Measurements from ENCODE around the gene RBM33. TPM values are rescaled to one million over a fixed set of nuclear protein-coding genes. Genes with fewer than 3 reads are reported as not detected.

Gene RBM33
- total and polyA plus RNA-seq, 2 of the 8 experiments (the other 6 are each of a cell fraction or from before 2014, with no cell fraction given): 16.5 to 64.6 TPM

DNA sequence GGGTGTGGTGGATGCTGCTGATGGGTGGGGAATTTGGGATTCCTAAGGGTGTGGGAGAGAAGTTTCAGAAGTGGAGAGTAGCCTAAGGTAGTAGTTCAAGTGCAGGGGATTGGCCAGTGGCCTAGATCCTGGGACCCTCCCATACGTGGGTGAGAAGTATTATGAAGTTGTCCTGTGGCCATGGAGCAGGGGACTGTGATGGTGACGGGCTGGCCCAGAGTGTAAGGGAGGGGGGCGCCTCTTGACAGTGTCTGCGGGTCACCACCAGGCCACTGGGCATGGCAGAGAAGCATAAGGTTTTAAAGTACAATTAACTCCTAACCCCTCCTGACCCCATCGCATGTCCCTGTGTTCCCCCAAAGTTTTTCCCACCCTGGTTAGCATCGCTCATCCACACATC is 70.2 kb downstream of the RBM33 start:
- H3K79me2 ChIP-seq (ENCODE audit: control insufficient read depth in 1 of 2, insufficient read depth in 2 of 2, low read length in 2 of 2): peaks cover 0 to 36% of the 10 kb centered on the region in 2 experiments; a peak in 2 of 4 replicates
- FAIRE-seq (no peak), DNase-seq (ENCODE audit: low read depth in 1 of 2, low spot score in 2 of 2) (no peak)
- H3K27me3 ChIP-seq (replicated peaks in 1 of 4; ENCODE audit: control insufficient read depth in 3 of 4, extremely low read depth in 1 of 4, insufficient read depth in 3 of 4, low read length in 3 of 4): no peaks in the 10 kb centered on the region
- H3K9me3 ChIP-seq (ENCODE audit: insufficient read depth in 2 of 2, low read depth in 1 of 2, low read length in 1 of 2): no peaks in the 10 kb centered on the region
- H3K23me2 ChIP-seq (ENCODE audit: low read depth, low read length): 0 out of 2 replicates have a peak, but pooled peaks cover 3% of the 10 kb centered on the region
- H3K4me3 ChIP-seq (ENCODE audit: extremely low read depth in 1 of 4, insufficient read depth in 2 of 4, low read depth in 3 of 4, low read length in 4 of 4): no peak overlapping the region
- peaks cover 10% of the 10 kb centered on the region; the same call in 1 of the 2 replicates for H3K79me1 ChIP-seq (ENCODE audit: low read depth, low read length)
- no peak overlapping the region for H4K5ac ChIP-seq (ENCODE audit: insufficient read length, low read depth, low read length)
- H3K4ac ChIP-seq (replicated peaks; ENCODE audit: insufficient read length, low read depth, low read length): no peak overlapping the region
- H2AK5ac ChIP-seq (ENCODE audit: low read depth, low read length): no peak overlapping the region
- peak overlapping the region; percentile 52; the same call in 1 of the 2 replicates for H2BK5ac ChIP-seq (ENCODE audit: low read depth, low read length)
- H2BK20ac ChIP-seq (ENCODE audit: low read length): no peak overlapping the region
- H3K23ac ChIP-seq (ENCODE audit: insufficient read length): no peak overlapping the region
- H4K20me1 ChIP-seq (replicated peaks in 1 of 2; ENCODE audit: control insufficient read depth in 1 of 2, insufficient read depth in 2 of 2, low read length in 2 of 2): peaks cover 8 to 17% of the 10 kb centered on the region in 2 experiments
- ChIA-PET POLR2A (ENCODE audit: partially characterized antibody) (interaction anchor here (0.9 kb wide), 1 partner anchor 110 kb away, joined by 3 read pairs; no protein-coding TSS in a partner anchor), CTCF (ENCODE audit: partially characterized antibody) (interaction anchor here (1.2 to 2.1 kb wide), 4 partner anchors 10 to 301 kb away, joined by 3 to 8 read pairs (median 4); no protein-coding TSS in a partner anchor)
- H2BK15ac ChIP-seq (ENCODE audit: low read length): no peak overlapping the region
- 89% methylated on average over 6 of the region's 6 CpGs; no CpG with 5 or more reads in 1 of the 2 experiments for WGBS, 2 experiments (ENCODE audit: extremely low coverage in 1 of 2, insufficient coverage in 1 of 2, insufficient read length in 1 of 2, insufficient replicate concordance in 2 of 2, low coverage in 1 of 2, low lambda C conversion rate in 2 of 2, missing lambda C conversion rate in 1 of 2)
- no peak overlapping the region for H3K14ac ChIP-seq (ENCODE audit: insufficient read length)
- H4K91ac ChIP-seq (replicated peaks; ENCODE audit: insufficient read length, low read length): no peak overlapping the region
- H3K4me1 ChIP-seq (replicated peaks in 1 of 4; ENCODE audit: control insufficient read depth in 3 of 4, insufficient read depth in 4 of 4, low read length in 3 of 4): peaks cover 0 to 5% (median 0%) of the 10 kb centered on the region in 4 experiments; a peak in 2 of 7 replicates
- H3K4me2 ChIP-seq (ENCODE audit: insufficient read depth in 1 of 2, low read depth in 2 of 2, low read length in 2 of 2): no peak overlapping the region
- H2AFZ ChIP-seq (ENCODE audit: low read length): no peak overlapping the region
- H3K36me3 ChIP-seq (ENCODE audit: control insufficient read depth in 2 of 4, insufficient read depth in 4 of 4, low read length in 3 of 4): peaks cover 3 to 30% (median 13%) of the 10 kb centered on the region in 4 experiments
- no peak overlapping the region for H3K18ac ChIP-seq (ENCODE audit: extremely low read depth, low read length)
- H3K9ac ChIP-seq (replicated peaks in 1 of 4; ENCODE audit: extremely low read depth in 1 of 4, low read depth in 3 of 4, low read length in 3 of 4): no peak overlapping the region
- no peak overlapping the region for H2BK12ac ChIP-seq (ENCODE audit: low read depth, low read length)
- H3K27ac ChIP-seq (ENCODE audit: low read depth, low read length): no peak overlapping the region
- H4K8ac ChIP-seq (ENCODE audit: extremely low read depth, insufficient read depth, low read length): no peak overlapping the region
- H2BK120ac ChIP-seq (replicated peaks; ENCODE audit: low read depth, low read length): no peak overlapping the region
- H3K56ac ChIP-seq (replicated peaks; ENCODE audit: insufficient read length, low read depth, low read length): no peak overlapping the region
- no peak for TF ChIP-seq SP4 (IDR thresholded peaks at IDR 0.05; ENCODE audit: low read length)
- no peak for TF ChIP-seq KDM4A (IDR thresholded peaks at IDR 0.05; ENCODE audit: low read depth, low read length, severe bottlenecking)
- no peak for TF ChIP-seq SIN3A (conservative IDR thresholded peaks at IDR 0.05 in 1 of 2, IDR thresholded peaks at IDR 0.05 in 1 of 2; ENCODE audit: low read depth in 1 of 2, low read length in 2 of 2)
- TF ChIP-seq, protein P1, sequence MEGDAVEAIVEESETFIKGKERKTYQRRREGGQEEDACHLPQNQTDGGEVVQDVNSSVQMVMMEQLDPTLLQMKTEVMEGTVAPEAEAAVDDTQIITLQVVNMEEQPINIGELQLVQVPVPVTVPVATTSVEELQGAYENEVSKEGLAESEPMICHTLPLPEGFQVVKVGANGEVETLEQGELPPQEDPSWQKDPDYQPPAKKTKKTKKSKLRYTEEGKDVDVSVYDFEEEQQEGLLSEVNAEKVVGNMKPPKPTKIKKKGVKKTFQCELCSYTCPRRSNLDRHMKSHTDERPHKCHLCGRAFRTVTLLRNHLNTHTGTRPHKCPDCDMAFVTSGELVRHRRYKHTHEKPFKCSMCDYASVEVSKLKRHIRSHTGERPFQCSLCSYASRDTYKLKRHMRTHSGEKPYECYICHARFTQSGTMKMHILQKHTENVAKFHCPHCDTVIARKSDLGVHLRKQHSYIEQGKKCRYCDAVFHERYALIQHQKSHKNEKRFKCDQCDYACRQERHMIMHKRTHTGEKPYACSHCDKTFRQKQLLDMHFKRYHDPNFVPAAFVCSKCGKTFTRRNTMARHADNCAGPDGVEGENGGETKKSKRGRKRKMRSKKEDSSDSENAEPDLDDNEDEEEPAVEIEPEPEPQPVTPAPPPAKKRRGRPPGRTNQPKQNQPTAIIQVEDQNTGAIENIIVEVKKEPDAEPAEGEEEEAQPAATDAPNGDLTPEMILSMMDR (IDR thresholded peaks at IDR 0.05; ENCODE audit: control extremely low read depth in 1 of 3, insufficient read depth in 1 of 3, low read depth in 1 of 3, low read length in 3 of 3): no peak
- no peak for TF ChIP-seq JUND (IDR thresholded peaks at IDR 0.05; ENCODE audit: low read length)
- no peak for TF ChIP-seq CTBP2 (IDR thresholded peaks at IDR 0.05; ENCODE audit: borderline replicate concordance, insufficient read depth, insufficient read length, low read length)
- TF ChIP-seq ASH2L (IDR thresholded peaks at IDR 0.05; ENCODE audit: low read length): no peak
- TF ChIP-seq PHF8 (conservative IDR thresholded peaks at IDR 0.05; ENCODE audit: low read depth, low read length): no peak
- no peak for TF ChIP-seq SUZ12 (IDR thresholded peaks at IDR 0.05; ENCODE audit: low read length)
- TF ChIP-seq TAF1 (IDR thresholded peaks at IDR 0.05; ENCODE audit: low read depth, low read length): no peak
